Upper lobe of right lung (tissue), 1 donor: ENCODE results near the gene EHD1. TPM values are rescaled to one million over a fixed set of nuclear protein-coding genes. Genes with fewer than 3 reads are reported as not detected.

Experiments
- ATAC-seq: fragments of 200-7000 bp; cut with Tn5 transposase; one replicate; pipeline ENCODE4 v1.9.1; 2020; ENCODE audit warnings: mild to moderate bottlenecking, moderate library complexity
- DNase-seq: peaks from one replicate; pipeline ENCODE4 v3.0.0-alpha.2; 2020
- H3K27ac ChIP-seq: fragments of 200-600 bp; one replicate; pipeline ENCODE4 v1.8.0; 2022
- H3K27me3 ChIP-seq: fragments of 200-600 bp; one replicate; pipeline ENCODE4 v1.8.0; 2022; ENCODE audit warnings: mild to moderate bottlenecking
- H3K36me3 ChIP-seq: fragments of 200-600 bp; one replicate; pipeline ENCODE4 v1.8.0; 2022
- H3K4me1 ChIP-seq: fragments of 200-600 bp; one replicate; pipeline ENCODE4 v1.8.0; 2022
- H3K4me3 ChIP-seq: fragments of 200-600 bp; one replicate; pipeline ENCODE4 v1.8.0; 2022; ENCODE audit warnings: mild to moderate bottlenecking
- H3K9me3 ChIP-seq: fragments of 200-600 bp; one replicate; pipeline ENCODE4 v1.8.0; 2022
- intact Hi-C: fragments of 100-400 bp; cut with DNase I; formaldehyde crosslinking; loops from one replicate; pipeline ENCODE4 v1.11.0; 2022
- total RNA-seq: library from RNA; stranded (reverse); fragmentation: NEBNext Ultra II Directional; extraction: Animal tissue kit (Norgen Biotek cat#: 25700); gene quantifications from one replicate; pipeline ENCODE4 v1.2.1, GENCODE V29; 2021
- TF ChIP-seq, protein P1 (sequence below): fragments of 200-600 bp; IDR thresholded peaks from one replicate; pipeline ENCODE4 v1.8.0; 2022; ENCODE audit warnings: antibody characterized with exemption
- donor health status: DM: no; HTN: yes; CAD: no; lungs with severe emphysema.

EHD1 gene
- total RNA-seq, 1 donor from 2014 or later: 94.6 TPM

DNA sequence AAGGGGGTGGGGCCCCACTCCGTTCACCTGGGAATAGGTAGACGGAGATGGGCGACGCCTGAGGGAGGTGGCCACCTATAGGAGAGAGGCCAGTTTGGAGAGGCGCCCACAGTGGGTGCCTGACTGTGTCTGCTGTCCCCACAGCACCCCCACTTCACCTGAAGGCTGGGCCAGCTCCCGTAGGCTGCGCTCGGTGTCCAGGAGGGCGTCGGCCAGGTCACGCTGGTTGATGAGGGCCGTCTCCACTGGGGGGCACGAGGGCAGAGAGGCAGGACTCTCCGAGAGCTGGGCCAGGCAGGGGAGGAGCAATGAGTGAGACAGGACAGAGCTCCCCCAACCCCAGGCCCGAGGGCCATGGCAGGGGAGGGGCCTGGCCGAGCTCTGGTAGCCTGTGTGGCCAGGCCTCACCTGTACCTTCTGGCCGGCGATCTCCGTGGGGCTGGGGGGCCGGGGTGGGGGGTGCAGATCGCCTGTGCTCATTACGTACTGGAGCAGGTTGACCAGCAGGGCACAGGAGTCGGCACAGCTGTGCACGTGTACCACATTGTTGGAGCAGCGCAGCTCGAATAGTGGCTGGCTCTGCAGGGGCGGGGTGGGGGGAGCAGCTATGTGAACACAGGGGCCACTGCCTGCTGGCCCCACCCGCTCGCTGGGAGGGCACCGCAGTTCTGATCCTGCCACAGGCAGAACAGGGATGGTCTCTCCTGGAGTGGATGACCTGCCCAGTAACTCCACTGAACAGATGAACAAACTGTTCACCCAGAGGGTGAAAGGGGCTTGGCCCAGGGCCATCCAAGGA, 23.9 kb upstream of the EHD1 start:
- no peaks in the 10 kb centered on the region for H3K27me3 ChIP-seq
- DNase-seq (no peak), ATAC-seq (no peak)
- no peaks in the 10 kb centered on the region for H3K4me1 ChIP-seq
- H3K9me3 ChIP-seq: no peaks in the 10 kb centered on the region
- TF ChIP-seq, protein P1, sequence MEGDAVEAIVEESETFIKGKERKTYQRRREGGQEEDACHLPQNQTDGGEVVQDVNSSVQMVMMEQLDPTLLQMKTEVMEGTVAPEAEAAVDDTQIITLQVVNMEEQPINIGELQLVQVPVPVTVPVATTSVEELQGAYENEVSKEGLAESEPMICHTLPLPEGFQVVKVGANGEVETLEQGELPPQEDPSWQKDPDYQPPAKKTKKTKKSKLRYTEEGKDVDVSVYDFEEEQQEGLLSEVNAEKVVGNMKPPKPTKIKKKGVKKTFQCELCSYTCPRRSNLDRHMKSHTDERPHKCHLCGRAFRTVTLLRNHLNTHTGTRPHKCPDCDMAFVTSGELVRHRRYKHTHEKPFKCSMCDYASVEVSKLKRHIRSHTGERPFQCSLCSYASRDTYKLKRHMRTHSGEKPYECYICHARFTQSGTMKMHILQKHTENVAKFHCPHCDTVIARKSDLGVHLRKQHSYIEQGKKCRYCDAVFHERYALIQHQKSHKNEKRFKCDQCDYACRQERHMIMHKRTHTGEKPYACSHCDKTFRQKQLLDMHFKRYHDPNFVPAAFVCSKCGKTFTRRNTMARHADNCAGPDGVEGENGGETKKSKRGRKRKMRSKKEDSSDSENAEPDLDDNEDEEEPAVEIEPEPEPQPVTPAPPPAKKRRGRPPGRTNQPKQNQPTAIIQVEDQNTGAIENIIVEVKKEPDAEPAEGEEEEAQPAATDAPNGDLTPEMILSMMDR: no peak
- intact Hi-C loops: no loop called here
- H3K27ac ChIP-seq: no peak overlapping the region
- H3K36me3 ChIP-seq: peaks cover 90% of the 10 kb centered on the region
- no peak overlapping the region for H3K4me3 ChIP-seq

DNA sequence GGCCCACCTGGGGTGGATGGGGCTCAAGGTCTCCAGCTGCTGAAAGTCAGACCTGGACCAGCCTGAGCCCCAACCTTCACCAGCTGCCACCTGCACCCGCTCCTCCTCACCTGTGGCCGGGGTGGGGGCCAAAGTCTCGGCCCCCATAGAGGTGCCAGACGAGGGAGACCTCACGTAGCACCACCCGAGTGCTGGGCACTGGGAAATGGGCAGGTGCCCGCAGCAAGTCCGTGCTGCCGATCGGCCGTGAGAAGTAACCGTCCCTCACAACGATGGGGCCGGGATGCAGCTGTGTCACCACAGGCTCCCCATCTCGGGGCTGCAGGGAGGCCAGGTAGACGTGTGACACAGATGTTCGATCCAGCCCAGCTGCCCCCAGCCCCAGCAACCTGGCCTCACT, 22.4 kb upstream of the EHD1 start:
- no peak overlapping the region for H3K27ac ChIP-seq
- no peak for DNase-seq
- no peak for ATAC-seq
- intact Hi-C loops: no loop called here
- no peaks in the 10 kb centered on the region for H3K9me3 ChIP-seq
- H3K4me1 ChIP-seq: no peaks in the 10 kb centered on the region
- TF ChIP-seq, protein P1: no peak
- no peaks in the 10 kb centered on the region for H3K27me3 ChIP-seq
- H3K36me3 ChIP-seq: peaks cover 83% of the 10 kb centered on the region
- H3K4me3 ChIP-seq: no peak overlapping the region

DNA sequence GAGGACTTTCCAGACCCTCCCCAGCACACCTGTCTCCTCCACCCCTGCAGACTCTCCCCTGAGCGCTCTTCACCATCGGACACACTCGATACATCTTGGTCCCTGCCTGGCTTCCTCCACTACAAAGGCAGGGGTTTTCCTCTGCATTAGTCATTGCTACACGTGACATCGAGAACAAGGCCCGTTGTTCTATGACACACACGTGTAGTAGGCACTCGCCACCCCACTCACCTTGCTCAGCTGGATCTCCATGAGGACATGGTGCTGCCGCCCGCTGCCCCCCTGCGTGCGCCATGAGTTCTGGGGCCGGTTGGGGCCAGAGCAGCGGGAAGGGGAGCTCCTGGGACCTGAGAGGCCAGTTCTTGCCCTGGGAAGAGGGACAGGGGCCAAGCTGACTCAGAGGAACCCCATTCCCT, 21.9 kb upstream of the EHD1 start:
- H3K4me1 ChIP-seq: no peaks in the 10 kb centered on the region
- no peaks in the 10 kb centered on the region for H3K27me3 ChIP-seq
- no peak for ATAC-seq
- TF ChIP-seq, protein P1: no peak
- peaks cover 78% of the 10 kb centered on the region for H3K36me3 ChIP-seq
- DNase-seq: no peak
- no peak overlapping the region for H3K4me3 ChIP-seq
- no peak overlapping the region for H3K27ac ChIP-seq
- no peaks in the 10 kb centered on the region for H3K9me3 ChIP-seq
- intact Hi-C loops: no loop called here

DNA sequence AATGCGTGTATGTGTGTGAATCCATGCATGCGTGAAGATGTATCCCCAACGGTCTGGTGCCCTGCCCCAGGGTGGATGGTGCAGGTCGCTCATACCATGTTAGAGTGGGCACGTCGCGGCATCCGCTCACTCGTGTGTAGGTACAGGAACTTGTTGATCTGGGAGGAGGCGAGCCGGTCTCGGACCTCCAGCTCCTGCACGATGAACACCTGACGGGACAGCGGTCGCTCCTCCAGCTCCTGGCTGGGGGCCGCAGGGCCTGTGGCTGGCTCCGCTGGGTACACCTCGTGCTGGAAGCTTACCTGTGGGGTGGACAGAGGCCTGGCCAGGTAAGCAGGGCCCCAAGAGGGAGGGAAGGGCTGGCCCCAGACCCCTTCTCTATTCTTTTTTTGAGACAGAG, 20.1 kb upstream of the EHD1 start:
- Histone ChIP-seq H3K36me3 (peaks cover 67% of the 10 kb centered on the region), H3K4me1 (peaks cover 6% of the 10 kb centered on the region), H3K4me3 (no peak overlapping the region), H3K27me3 (no peaks in the 10 kb centered on the region), H3K9me3 (no peaks in the 10 kb centered on the region), H3K27ac (no peak overlapping the region)
- DNase-seq (no peak), ATAC-seq (no peak)
- intact Hi-C loops: no loop called here
- TF ChIP-seq, protein P1: no peak

DNA sequence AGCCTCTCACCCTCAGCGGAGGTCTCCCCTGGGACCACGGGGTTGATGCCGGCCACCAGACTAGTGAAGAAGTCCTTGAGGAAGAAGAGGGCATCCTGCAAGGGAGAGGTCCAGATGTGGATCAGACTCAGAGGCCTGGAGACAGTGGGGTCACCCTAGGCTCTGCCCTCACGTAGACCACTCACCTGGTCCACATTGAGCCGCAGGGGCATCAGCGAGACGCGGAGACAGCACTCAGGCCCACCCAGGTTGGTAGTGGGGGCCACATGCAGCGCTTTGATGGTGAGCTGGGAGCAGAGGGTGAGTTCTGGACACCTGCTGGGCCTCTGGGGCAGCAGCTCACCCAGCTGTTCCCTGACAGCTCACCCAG, 19.6 kb upstream of the EHD1 start:
- Histone ChIP-seq H3K9me3 (no peaks in the 10 kb centered on the region), H3K27me3 (no peaks in the 10 kb centered on the region), H3K4me3 (no peak overlapping the region), H3K27ac (no peak overlapping the region), H3K4me1 (peaks cover 6% of the 10 kb centered on the region), H3K36me3 (peaks cover 63% of the 10 kb centered on the region)
- TF ChIP-seq, protein P1: no peak
- no peak for ATAC-seq
- intact Hi-C loops: no loop called here
- DNase-seq: no peak
